ENCODE data around the gene NEU2.

Gene NEU2

DNA sequence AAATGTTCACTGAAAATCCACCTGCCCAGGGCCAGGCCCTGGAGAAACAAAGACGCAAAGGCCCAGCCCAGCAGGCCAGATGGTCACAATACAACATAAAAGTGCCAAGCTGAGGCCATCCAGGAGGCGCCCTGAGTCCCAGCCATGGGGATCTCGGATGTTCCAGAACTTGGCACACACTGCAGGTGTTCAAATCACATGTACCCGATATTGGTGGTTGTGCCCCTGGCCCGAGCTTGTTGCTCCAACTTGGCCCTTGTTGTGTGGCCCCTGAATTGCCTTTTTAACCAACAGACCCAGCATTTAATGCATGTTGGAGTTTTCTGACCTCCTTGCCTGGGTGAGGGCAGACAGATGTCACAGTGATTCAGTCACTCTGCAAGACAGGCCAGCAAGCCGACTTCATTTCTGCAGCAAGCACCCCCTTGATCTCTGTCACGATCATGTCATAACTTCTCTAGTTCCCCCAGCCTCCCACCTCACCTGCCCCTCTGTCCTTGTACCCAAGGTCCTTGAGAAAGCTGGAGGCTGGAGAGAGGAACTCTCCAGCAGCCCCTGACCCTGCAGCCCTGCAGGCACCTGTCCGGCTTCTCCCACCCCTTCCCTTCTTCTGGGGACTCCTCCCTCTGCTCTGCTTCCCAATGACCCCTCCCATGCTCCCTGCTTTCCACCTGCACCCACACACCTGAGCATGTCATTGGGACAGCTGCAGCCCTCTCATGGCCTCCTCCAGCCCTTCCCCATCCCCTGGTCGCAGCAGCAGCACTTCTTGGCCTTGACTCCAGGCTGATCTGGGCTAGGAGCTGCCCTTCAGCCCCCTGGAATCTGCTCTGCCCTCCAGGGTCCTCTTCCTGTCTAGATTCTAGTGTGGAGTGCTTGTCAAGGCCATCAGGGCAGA is 28.6 kb upstream of the NEU2 start:
- no peak for DNase-seq
- H3K27ac Mint-ChIP-seq, result no peak overlapping the region

GRCh38 chr2:233005096-233005495 is 27.4 kb upstream of the NEU2 start:
- no peak overlapping the region for H3K27ac Mint-ChIP-seq
- no peak overlapping the region for H3K4me3 Mint-ChIP-seq
- H3K27me3 Mint-ChIP-seq, result peaks cover 39% of the 10 kb centered on the region
- DNase-seq, result no peak
- H3K9me3 Mint-ChIP-seq, result no peaks in the 10 kb centered on the region
- no peaks in the 10 kb centered on the region for H3K4me1 Mint-ChIP-seq
- CTCF ChIA-PET, result no interaction called here
- no peaks in the 10 kb centered on the region for H3K36me3 Mint-ChIP-seq

More for the DNA sequence above, 28.6 kb upstream of the NEU2 start:
- Mint-ChIP-seq H3K4me3 (no peak overlapping the region), H3K27me3 (peaks cover 30% of the 10 kb centered on the region), H3K4me1 (no peaks in the 10 kb centered on the region), H3K36me3 (no peaks in the 10 kb centered on the region), H3K9me3 (no peaks in the 10 kb centered on the region)
- CTCF ChIA-PET, result no interaction called here

GRCh38 chr2:233006648-233007047 is 25.8 kb upstream of the NEU2 start:
- no peak overlapping the region for H3K27ac Mint-ChIP-seq
- no peaks in the 10 kb centered on the region for H3K4me1 Mint-ChIP-seq
- no peaks in the 10 kb centered on the region for H3K9me3 Mint-ChIP-seq
- peaks cover 40% of the 10 kb centered on the region for H3K27me3 Mint-ChIP-seq
- no peak overlapping the region for H3K4me3 Mint-ChIP-seq
- no peak for DNase-seq
- no peaks in the 10 kb centered on the region for H3K36me3 Mint-ChIP-seq
- CTCF ChIA-PET, result interaction anchor here (0.6 kb wide), 1 partner anchor 23 kb away, joined by 4 read pairs; no protein-coding TSS in a partner anchor

GRCh38 chr2:233007270-233007669 is 25.2 kb upstream of the NEU2 start:
- CTCF ChIA-PET, result no interaction called here

GRCh38 chr2:233007739-233008138 is 24.7 kb upstream of the NEU2 start:
- CTCF ChIA-PET, result no interaction called here
- no peak for DNase-seq
- no peak overlapping the region for H3K4me3 Mint-ChIP-seq
- H3K27ac Mint-ChIP-seq, result no peak overlapping the region
- H3K9me3 Mint-ChIP-seq, result no peaks in the 10 kb centered on the region
- H3K27me3 Mint-ChIP-seq, result peaks cover 43% of the 10 kb centered on the region
- H3K4me1 Mint-ChIP-seq, result no peaks in the 10 kb centered on the region
- H3K36me3 Mint-ChIP-seq, result no peaks in the 10 kb centered on the region

More at GRCh38 chr2:233007270-233007669, 25.2 kb upstream of the NEU2 start:
- H3K36me3 Mint-ChIP-seq, result no peaks in the 10 kb centered on the region
- no peak for DNase-seq
- H3K27me3 Mint-ChIP-seq, result peaks cover 43% of the 10 kb centered on the region
- no peak overlapping the region for H3K27ac Mint-ChIP-seq
- no peaks in the 10 kb centered on the region for H3K4me1 Mint-ChIP-seq
- no peak overlapping the region for H3K4me3 Mint-ChIP-seq
- H3K9me3 Mint-ChIP-seq, result no peaks in the 10 kb centered on the region

- CTCF ChIA-PET, result no interaction called here
- no peak overlapping the region for H3K27ac Mint-ChIP-seq
- DNase-seq, result no peak
- H3K4me3 Mint-ChIP-seq, result no peak overlapping the region
- H3K27me3 Mint-ChIP-seq, result peaks cover 33% of the 10 kb centered on the region
- no peaks in the 10 kb centered on the region for H3K4me1 Mint-ChIP-seq
- H3K36me3 Mint-ChIP-seq, result no peaks in the 10 kb centered on the region
- no peaks in the 10 kb centered on the region for H3K9me3 Mint-ChIP-seq
These were observed 22.8 kb upstream of the NEU2 start for GRCh38 chr2:233009661-233010060.

DNA sequence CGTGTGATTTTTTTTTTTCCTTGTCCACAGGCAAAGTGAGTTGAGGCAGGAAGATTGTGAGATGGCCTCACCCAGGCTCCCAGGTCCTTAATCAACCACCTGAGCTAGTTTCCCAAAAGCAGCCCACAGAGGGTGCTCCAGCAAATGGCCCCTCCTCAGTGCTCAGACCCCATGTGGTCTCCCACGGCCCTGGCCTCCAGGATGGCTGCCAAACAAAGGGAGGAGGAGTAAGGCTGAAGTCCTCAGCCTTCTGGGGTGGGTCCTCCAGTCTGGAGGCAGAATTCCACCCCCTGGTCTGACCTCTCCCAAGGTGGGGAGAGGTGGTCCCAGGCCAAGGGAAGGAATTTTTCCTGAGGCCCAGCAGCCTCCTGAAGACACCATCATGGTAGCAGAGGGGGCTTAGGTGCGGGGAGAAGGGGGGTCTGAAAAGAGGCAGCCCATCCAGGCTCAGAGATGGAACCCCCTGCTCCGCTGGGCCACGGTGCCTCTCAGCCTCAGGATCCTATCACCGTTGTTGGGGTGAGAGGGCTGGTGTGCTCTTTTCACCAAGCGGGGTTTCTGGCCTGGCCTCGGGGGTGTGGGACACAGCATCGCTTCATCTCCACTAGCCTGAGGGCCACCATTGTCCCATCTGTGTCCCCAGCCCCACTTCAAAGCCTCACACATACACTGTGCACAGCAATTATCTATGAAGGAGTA is 21.8 kb upstream of the NEU2 start:
- Mint-ChIP-seq H3K27ac (no peak overlapping the region), H3K36me3 (no peaks in the 10 kb centered on the region), H3K4me1 (no peaks in the 10 kb centered on the region), H3K4me3 (no peak overlapping the region), H3K9me3 (peaks cover 4% of the 10 kb centered on the region), H3K27me3 (peaks cover 28% of the 10 kb centered on the region)
- CTCF ChIA-PET, result no interaction called here
- DNase-seq, result no peak

- Mint-ChIP-seq H3K27me3 (peaks cover 24% of the 10 kb centered on the region), H3K9me3 (peaks cover 4% of the 10 kb centered on the region), H3K36me3 (no peaks in the 10 kb centered on the region), H3K27ac (no peak overlapping the region), H3K4me3 (no peak overlapping the region), H3K4me1 (no peaks in the 10 kb centered on the region)
- DNase-seq, result no peak
- CTCF ChIA-PET, result interaction anchor here (1.1 kb wide), 1 partner anchor 18 kb away, joined by 3 read pairs; no protein-coding TSS in a partner anchor
These were observed 21.2 kb upstream of the NEU2 start for GRCh38 chr2:233011268-233011650.

DNA sequence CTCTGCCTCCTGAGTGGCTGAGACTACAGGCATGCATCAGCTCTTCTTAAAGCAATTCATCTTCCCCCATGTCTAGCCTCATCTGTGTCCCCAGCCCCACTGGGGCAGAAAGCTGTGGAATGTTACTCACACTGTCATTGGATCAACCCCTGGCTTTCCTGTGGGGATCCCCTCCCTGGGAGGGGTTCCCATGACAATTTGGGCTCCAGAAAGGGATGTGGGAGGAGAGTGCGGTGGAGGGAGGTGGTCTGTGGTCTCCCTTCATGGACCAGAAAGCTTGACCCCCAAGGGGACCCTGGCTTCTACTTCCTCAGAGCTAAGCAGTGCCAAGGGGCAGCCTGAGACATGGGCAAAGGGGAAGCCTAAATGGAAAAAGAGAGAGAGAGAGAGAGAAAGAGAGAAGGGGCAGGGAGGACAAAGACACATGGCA is 20.8 kb upstream of the NEU2 start:
- H3K9me3 Mint-ChIP-seq, result peaks cover 4% of the 10 kb centered on the region

DNA sequence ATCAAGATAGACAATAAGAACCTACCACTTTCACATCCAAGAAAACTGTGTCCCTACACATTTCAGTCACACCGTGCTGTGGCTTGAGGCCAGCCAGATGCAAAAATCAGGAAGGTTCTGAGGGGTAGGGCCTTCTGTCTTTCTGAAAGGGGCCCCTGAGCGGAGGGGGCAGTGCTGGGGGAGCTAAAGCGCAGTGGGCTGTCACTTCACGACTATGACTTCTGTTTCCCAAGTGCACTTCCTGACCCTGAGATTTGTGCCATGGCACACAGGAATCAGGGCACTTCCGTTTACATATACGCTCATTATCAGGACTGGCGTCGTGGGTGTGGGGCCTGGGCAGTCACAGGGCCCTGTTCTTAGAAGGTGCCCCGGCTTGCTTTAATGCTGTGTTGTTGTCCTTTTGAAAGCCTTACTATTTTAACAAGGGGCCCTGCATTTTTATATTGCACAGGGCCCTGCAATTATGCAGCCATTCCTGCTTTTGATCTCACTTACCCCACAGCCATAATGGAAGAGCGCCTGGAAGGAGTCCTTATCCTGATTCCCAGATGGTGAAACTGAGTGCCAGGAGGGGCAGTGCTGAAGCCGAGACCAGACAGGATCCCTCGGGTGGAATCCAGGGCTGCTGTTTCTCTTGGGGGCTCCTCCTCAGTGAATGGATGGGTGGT is 20.0 kb upstream of the NEU2 start:
- Mint-ChIP-seq H3K27me3 (peaks cover 24% of the 10 kb centered on the region), H3K4me3 (no peak overlapping the region), H3K4me1 (no peaks in the 10 kb centered on the region), H3K9me3 (peaks cover 4% of the 10 kb centered on the region), H3K27ac (no peak overlapping the region), H3K36me3 (no peaks in the 10 kb centered on the region)
- no peak for DNase-seq
- CTCF ChIA-PET, result interaction anchor here (1.1 kb wide), 1 partner anchor 17 kb away, joined by 3 read pairs; no protein-coding TSS in a partner anchor

More for the DNA sequence above, 20.8 kb upstream of the NEU2 start:
- Mint-ChIP-seq H3K4me1 (no peaks in the 10 kb centered on the region), H3K27me3 (peaks cover 24% of the 10 kb centered on the region), H3K36me3 (no peaks in the 10 kb centered on the region), H3K4me3 (no peak overlapping the region), H3K27ac (no peak overlapping the region)
- no peak for DNase-seq
- CTCF ChIA-PET, result interaction anchor here (1.1 kb wide), 1 partner anchor 18 kb away, joined by 3 read pairs; no protein-coding TSS in a partner anchor

- DNase-seq, result no peak
- Mint-ChIP-seq H3K27me3 (peaks cover 24% of the 10 kb centered on the region), H3K36me3 (no peaks in the 10 kb centered on the region), H3K4me1 (no peaks in the 10 kb centered on the region), H3K9me3 (peaks cover 4% of the 10 kb centered on the region), H3K27ac (no peak within 1 kb of the TSS), H3K4me3 (no peak within 1 kb of the TSS)
- CTCF ChIA-PET, result no interaction called here
These were observed 19.4 kb upstream of the NEU2 start, which contains the start of gene NGEF for GRCh38 chr2:233013027-233013461. TSS of gene NGEF (minus strand) at chr2:233013256. CDS start at chr2:232974890, 38,366 bp downstream.

DNA sequence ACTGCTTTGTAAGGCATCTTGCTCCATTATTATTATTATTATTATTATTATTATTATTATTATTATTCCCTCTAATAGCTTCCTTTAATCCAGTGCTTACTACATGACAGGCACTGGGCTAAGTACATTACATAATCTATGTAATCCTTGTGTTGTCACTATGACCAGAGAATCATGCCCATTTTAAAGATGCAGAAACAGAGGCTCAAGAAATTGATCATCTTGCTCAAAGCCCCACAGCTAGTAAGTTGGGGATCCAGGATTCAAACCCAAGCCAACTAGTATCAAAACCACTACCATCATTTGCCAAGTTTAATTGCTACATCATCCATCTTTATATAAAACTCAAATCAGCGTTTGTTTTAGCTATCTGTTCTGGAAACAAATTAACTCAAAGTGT is 18.8 kb upstream of the NEU2 start:
- CTCF ChIA-PET, result no interaction called here
- Mint-ChIP-seq H3K36me3 (no peaks in the 10 kb centered on the region), H3K4me3 (no peak overlapping the region), H3K9me3 (peaks cover 4% of the 10 kb centered on the region), H3K4me1 (no peaks in the 10 kb centered on the region), H3K27ac (no peak overlapping the region), H3K27me3 (peaks cover 24% of the 10 kb centered on the region)
- no peak for DNase-seq

GRCh38 chr2:233015019-233015645 is 17.3 kb upstream of the NEU2 start:
- H3K27me3 Mint-ChIP-seq, result peaks cover 13% of the 10 kb centered on the region
- CTCF ChIA-PET, result no interaction called here

DNA sequence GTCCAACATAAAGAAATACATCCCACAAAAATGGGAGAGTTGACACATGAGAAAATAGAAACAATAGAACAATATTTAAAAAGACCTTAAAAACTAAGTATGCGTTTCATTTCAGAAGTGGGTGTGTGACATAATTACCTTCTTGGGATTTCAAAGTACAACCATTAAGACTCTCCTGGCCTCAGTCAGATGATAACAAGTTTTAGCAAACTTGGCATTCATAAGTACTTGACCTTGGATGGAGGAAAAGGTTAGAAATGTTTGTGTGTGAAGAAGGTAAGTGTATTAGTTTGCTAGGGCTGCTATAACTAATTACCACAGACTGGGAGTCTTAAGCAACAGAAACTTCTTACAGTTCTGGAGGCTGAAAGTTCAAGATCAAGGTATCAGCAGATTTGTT is 14.5 kb upstream of the NEU2 start:
- no peak for DNase-seq
- Mint-ChIP-seq H3K9me3 (peaks cover 4% of the 10 kb centered on the region), H3K4me3 (no peak overlapping the region), H3K36me3 (no peaks in the 10 kb centered on the region), H3K27me3 (peaks cover 4% of the 10 kb centered on the region), H3K4me1 (no peaks in the 10 kb centered on the region), H3K27ac (no peak overlapping the region)
- CTCF ChIA-PET, result interaction anchor here (1.7 kb wide), 1 partner anchor 11 kb away, joined by 8 read pairs; no protein-coding TSS in a partner anchor

More at GRCh38 chr2:233015019-233015645, 17.3 kb upstream of the NEU2 start:
- no peaks in the 10 kb centered on the region for H3K4me1 Mint-ChIP-seq
- H3K9me3 Mint-ChIP-seq, result peaks cover 4% of the 10 kb centered on the region
- H3K36me3 Mint-ChIP-seq, result no peaks in the 10 kb centered on the region
- DNase-seq, result no peak
- no peak overlapping the region for H3K27ac Mint-ChIP-seq
- H3K4me3 Mint-ChIP-seq, result no peak overlapping the region

Measured in activated naive CD4-positive, alpha-beta T cell treated with anti-CD3 and anti-CD28 coated beads, Interleukin-2, amount 10 ng/mL, durations not matched to agents 7 days and 5 days (primary cell).